ENCODE measurements around the gene GDF2. TPM values are rescaled to one million over a fixed set of nuclear protein-coding genes. Genes with fewer than 3 reads are reported as not detected.

The GDF2 gene
- total and polyA plus RNA-seq, 2 experiments from 2014 or later, result not detected

DNA sequence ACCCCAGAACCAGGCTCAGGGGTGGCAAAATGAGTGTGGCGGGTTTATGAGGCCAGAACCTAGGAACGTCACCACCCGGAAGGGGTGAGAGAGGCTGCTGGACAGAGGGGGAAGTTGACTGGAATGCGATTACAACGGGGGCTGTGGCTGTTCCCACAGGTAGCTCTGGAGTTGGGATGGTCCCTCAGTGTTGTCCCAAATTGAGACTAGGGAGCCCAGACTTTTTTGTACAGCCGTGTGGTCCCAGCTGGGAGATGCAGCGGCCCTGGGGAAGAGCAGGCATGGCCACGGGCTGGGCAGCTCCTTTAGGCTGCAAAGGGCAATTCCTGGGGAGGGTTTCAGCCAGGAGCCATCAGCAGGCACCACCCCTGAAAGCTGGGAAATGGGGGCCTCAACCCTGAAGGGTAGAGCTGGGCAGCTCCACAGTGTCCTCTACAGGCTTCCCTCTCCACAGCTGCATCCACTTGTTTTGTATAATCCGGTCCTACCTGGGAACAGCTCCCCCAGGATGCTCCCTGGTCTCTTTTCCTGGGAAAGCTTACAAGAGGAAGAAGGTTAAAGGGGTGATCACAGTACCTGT is 33.2 kb upstream of the GDF2 start:
- H3K36me3 Mint-ChIP-seq (ENCODE audit: low read depth), result no peaks in the 10 kb centered on the region
- no peak for DNase-seq (ENCODE audit: low spot score)
- Histone ChIP-seq H3K9me2 (ENCODE audit: insufficient read depth) (peaks cover 4% of the 10 kb centered on the region; the same call in 1 of the 2 replicates), H2AFZ (no peak overlapping the region), H3F3A (replicated peaks; ENCODE audit: low read depth) (no peaks in the 10 kb centered on the region), H4K20me1 (replicated peaks; ENCODE audit: insufficient read depth) (no peaks in the 10 kb centered on the region), H3K36me3 (ENCODE audit: insufficient read depth) (no peaks in the 10 kb centered on the region), H3K27me3 (ENCODE audit: insufficient read depth) (no peaks in the 10 kb centered on the region), H3K4me3 (no peak overlapping the region), H3K4me2 (no peak overlapping the region), H3K4me1 (ENCODE audit: insufficient read depth) (no peaks in the 10 kb centered on the region), H3K27ac (ENCODE audit: low read depth) (no peak overlapping the region), H3K79me2 (replicated peaks; ENCODE audit: insufficient read depth) (no peaks in the 10 kb centered on the region)
- peak; percentile 74 for ATAC-seq
- TF ChIP-seq REST (IDR thresholded peaks at IDR 0.05; ENCODE audit: unreplicated experiment) (no peak), NANOG (IDR thresholded peaks at IDR 0.05; ENCODE audit: borderline replicate concordance) (no peak), EZH2phosphoT487 (IDR thresholded peaks at IDR 0.05; ENCODE audit: unreplicated experiment) (no peak), POLR2AphosphoS5 (IDR thresholded peaks at IDR 0.05; ENCODE audit: low read depth) (no peak), JUNB (IDR thresholded peaks at IDR 0.05; ENCODE audit: unreplicated experiment) (no peak), CTCF (conservative IDR thresholded peaks at IDR 0.05; ENCODE audit: low read depth in 2 of 2) (no peak; a peak in 1 of 4 replicates), EZH2 (IDR thresholded peaks at IDR 0.05; ENCODE audit: low read depth, unreplicated experiment) (no peak), STAT1 (IDR thresholded peaks at IDR 0.05; ENCODE audit: unreplicated experiment) (no peak), CREB1 (CRISPR knock-in tag; IDR thresholded peaks at IDR 0.05; ENCODE audit: low read depth) (no peak), ZNF331 (CRISPR knock-in tag; IDR thresholded peaks at IDR 0.05; ENCODE audit: low read depth) (no peak), ZNF114 (CRISPR knock-in tag; IDR thresholded peaks at IDR 0.05) (no peak), ETS1 (IDR thresholded peaks at IDR 0.05) (no peak)
- TF ChIP-seq, protein P1, sequence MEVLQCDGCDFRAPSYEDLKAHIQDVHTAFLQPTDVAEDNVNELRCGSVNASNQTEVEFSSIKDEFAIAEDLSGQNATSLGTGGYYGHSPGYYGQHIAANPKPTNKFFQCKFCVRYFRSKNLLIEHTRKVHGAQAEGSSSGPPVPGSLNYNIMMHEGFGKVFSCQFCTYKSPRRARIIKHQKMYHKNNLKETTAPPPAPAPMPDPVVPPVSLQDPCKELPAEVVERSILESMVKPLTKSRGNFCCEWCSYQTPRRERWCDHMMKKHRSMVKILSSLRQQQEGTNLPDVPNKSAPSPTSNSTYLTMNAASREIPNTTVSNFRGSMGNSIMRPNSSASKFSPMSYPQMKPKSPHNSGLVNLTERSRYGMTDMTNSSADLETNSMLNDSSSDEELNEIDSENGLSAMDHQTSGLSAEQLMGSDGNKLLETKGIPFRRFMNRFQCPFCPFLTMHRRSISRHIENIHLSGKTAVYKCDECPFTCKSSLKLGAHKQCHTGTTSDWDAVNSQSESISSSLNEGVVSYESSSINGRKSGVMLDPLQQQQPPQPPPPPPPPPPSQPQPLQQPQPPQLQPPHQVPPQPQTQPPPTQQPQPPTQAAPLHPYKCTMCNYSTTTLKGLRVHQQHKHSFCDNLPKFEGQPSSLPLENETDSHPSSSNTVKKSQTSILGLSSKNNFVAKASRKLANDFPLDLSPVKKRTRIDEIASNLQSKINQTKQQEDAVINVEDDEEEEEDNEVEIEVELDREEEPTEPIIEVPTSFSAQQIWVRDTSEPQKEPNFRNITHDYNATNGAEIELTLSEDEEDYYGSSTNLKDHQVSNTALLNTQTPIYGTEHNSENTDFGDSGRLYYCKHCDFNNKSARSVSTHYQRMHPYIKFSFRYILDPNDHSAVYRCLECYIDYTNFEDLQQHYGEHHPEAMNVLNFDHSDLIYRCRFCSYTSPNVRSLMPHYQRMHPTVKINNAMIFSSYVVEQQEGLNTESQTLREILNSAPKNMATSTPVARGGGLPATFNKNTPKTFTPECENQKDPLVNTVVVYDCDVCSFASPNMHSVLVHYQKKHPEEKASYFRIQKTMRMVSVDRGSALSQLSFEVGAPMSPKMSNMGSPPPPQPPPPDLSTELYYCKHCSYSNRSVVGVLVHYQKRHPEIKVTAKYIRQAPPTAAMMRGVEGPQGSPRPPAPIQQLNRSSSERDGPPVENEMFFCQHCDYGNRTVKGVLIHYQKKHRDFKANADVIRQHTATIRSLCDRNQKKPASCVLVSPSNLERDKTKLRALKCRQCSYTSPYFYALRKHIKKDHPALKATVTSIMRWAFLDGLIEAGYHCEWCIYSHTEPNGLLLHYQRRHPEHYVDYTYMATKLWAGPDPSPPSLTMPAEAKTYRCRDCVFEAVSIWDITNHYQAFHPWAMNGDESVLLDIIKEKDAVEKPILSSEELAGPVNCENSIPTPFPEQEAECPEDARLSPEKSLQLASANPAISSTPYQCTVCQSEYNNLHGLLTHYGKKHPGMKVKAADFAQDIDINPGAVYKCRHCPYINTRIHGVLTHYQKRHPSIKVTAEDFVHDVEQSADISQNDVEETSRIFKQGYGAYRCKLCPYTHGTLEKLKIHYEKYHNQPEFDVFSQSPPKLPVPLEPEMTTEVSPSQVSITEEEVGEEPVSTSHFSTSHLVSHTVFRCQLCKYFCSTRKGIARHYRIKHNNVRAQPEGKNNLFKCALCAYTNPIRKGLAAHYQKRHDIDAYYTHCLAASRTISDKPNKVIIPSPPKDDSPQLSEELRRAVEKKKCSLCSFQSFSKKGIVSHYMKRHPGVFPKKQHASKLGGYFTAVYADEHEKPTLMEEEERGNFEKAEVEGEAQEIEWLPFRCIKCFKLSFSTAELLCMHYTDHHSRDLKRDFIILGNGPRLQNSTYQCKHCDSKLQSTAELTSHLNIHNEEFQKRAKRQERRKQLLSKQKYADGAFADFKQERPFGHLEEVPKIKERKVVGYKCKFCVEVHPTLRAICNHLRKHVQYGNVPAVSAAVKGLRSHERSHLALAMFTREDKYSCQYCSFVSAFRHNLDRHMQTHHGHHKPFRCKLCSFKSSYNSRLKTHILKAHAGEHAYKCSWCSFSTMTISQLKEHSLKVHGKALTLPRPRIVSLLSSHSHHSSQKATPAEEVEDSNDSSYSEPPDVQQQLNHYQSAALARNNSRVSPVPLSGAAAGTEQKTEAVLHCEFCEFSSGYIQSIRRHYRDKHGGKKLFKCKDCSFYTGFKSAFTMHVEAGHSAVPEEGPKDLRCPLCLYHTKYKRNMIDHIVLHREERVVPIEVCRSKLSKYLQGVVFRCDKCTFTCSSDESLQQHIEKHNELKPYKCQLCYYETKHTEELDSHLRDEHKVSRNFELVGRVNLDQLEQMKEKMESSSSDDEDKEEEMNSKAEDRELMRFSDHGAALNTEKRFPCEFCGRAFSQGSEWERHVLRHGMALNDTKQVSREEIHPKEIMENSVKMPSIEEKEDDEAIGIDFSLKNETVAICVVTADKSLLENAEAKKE (CRISPR knock-in tag; IDR thresholded peaks at IDR 0.05), result no peak
- H3K9me3 Mint-ChIP-seq, result no peaks in the 10 kb centered on the region
- H3K4me3 Mint-ChIP-seq, result no peak overlapping the region
- H3K27me3 Mint-ChIP-seq (ENCODE audit: insufficient read depth, low read depth, poor library complexity), result peaks cover 8% of the 10 kb centered on the region
- no peaks in the 10 kb centered on the region; the same call in 2 of the 3 replicates for H3K4me1 Mint-ChIP-seq
- H3K27ac Mint-ChIP-seq, result no peak overlapping the region

Data from GM23338 (cell line).